HG02973 (cell line): ENCODE measurements around the gene RASGEF1C.
A peak's percentile ranks its signal among the peaks of the same experiment; 100 is the strongest.
"Not testable (repeated sequence)": the region's sequence is repeated elsewhere in the genome, so short reads cannot be mapped to it uniquely, and the experiment has no call there.

Experiments
- ATAC-seq: cut with Tn5 transposase; IDR thresholded peaks from one replicate; pipeline ENCODE4 v1.9.1; 2021; ENCODE audit warnings: moderate library complexity; ENCODE audit not compliant: unreplicated experiment

The RASGEF1C gene

DNA sequence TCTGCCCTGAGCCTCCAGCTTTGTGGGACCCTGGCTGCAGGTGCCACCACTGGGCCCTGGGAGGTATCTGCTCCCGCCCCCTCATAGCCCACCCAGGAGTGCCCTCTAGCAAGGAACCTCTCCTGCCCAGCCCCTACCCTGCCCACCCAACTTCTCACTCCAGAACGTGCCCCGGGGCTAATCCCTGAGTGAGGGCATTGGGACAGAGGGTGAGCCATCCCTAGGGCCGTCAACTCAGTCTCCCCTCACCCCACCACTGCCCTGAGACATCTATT lies 2.7 kb upstream of the RASGEF1C start:
- no peak for ATAC-seq

DNA sequence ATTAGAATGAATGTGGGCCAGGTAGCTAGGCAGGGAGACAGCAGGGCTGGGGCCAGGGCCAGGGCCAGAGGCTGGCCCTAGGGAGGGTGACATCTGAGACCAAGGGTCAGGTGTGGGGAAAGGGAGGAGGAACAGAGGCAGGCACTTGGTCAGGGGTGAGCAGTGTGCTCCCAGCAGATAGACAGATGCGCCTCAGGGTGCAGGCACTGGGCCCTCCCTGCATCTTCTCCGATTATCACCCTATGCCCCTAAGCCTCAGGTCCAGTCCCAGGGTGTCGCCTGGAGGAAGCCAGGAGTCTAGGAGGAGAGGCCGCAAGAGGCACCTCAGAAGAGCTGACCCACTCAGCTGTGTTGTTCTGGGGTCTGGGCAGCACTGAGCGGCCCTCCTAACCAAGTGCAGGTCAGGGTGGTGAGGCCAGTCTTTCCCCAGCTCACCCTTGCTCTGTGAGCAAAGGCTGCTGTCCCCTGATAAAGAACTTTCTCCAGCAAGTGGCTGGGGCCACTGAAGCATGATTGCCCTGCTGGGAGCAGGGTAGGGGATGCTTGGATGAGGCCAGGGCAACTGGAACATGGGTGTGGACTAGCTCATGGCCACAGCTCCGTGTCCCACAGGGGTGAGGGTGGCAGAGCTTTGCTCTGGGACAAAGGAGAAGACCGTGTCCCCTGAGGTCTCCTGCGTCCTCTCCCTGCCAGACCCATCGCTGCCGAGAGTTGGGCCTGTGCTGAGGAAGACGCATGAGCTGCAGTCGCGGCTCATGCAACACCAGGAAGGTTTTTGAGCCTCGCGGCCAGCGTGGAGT lies 2.1 kb upstream of the RASGEF1C start:
- ATAC-seq = no peak

DNA sequence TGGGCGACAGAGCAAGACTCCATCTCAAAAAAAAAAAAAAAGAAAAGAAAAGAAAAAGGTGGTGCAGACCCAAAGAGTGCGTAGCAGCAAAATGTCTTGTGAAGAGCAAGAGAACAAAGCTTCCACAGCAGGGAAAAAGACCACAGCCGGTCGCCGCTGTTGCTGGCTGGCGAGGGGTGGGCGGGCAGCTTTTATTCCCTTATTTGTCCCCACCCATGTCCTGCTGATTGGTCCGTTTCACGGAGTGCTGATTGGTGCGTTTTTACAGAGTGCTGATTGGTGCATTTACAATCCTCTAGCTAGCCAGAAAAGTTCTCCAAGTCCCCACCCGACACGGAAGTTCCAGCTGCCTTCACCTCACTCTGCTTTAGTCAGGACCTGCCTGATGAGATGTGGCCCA lies 1.1 kb upstream of the RASGEF1C start:
- ATAC-seq = not testable (repeated sequence)

DNA sequence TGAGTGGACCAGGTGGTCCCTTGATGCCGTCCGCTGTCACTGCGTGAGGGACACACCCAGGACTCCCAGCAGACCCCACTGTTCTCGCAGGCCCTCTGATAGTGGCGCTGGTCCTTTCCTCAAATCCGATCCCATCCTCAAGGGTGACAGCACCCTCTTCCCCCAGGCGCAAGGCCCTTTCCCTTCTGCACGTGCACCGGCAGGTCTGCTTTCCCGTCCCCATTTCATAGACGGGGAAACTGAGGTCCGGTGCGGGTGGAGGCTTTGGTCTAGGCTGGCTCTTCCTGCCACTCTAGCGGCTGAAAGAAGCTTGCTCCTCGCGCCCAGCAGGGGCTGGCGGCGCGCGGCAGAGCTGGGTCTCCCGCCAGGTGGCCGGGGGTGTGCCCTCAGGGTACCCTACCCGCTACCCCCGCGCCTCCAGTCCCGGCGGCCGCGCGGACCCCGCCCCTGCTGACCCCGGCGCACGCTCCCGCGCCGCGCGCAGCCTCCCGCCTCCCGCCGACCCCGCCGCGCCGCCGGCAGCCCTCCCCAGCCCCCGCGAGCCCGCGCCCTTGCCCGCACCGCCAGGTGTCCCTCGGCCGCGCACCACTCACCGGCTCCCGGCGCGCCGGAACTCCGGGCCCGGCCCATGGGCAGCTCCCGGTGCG lies 453 bp downstream of the RASGEF1C start:
- ATAC-seq = peak; percentile 17

DNA sequence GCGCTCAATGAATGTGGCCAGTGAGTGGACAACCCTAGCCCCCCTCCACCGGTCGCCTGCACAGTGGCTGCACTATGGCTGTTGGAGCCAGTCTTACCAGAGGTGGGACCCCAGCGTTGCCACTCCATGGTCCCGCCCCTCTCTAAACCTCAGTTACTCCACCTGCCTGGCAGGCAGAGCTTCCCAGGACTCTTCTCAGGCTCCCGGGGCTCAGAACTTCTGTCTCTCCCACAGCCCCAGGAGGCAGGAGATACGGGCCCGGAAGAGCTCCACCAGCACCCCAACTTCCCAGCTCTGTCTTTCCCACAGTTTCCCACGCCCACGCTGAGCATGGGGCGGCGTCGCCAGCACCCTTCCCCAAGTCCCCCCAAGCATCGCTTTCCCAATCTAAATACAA lies 975 bp downstream of the RASGEF1C start:
- ATAC-seq = no peak

DNA sequence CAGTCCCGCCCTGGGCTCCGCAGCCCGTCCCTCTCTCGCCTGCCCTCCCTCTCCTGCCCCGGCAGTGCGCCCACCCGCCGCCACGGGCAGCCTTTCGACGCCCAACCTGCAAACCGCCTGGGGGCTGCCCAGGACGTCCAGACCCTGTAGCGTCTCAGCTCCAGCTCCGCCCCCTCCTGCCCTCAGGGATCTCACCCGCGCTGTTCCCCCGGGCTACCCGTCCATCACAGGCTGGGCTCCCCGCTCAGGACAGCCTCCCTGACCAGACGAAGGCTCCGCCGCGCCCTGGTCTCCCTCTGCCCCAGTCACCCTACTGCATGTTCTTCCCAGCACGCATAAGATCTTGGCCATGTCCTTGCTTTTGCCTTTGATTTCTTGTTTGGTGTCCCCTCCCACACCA lies 1.4 kb downstream of the RASGEF1C start:
- no peak for ATAC-seq

- ATAC-seq = no peak
Measured at GRCh38 chr5:180206993-180207392, 2.0 kb downstream of the RASGEF1C start.

GRCh38 chr5:180205916-180206315 lies 3.1 kb downstream of the RASGEF1C start:
- no peak for ATAC-seq

GRCh38 chr5:180204276-180204819 lies 4.7 kb downstream of the RASGEF1C start:
- ATAC-seq = no peak

DNA sequence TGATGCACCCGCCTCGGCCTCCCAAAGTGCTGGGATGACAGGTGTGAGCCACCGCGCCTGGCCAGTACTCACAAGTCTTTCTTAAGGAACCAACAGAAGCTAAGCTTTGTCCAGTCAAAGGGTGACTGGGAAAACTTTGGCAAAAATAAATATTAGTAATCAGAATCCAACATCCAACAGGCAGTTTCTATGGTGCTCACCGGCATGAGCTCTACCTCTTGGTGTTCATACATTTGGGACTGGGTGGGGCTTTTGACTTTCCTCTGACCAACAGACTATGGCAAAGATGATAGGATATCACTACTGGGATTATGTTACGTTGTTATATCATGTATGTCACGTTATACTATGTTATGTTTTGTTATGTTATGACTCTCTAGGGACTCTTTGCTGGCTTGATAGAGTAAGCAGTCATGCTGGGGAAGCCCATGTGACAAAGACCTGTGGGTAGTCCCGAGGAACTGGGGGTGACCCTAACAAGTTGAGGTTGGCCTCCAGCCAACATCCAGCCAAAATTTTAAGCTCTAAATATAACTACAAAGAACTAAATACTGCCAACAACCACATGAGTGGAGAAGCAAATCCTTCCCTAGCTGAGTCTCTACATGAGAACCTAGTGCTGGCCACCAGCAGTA lies 6.0 kb downstream of the RASGEF1C start:
- ATAC-seq = no peak

- no peak for ATAC-seq
Measured at GRCh38 chr5:180201051-180201987, 7.7 kb downstream of the RASGEF1C start.

- no peak for ATAC-seq
Measured at GRCh38 chr5:180199390-180199789, 9.6 kb downstream of the RASGEF1C start.

DNA sequence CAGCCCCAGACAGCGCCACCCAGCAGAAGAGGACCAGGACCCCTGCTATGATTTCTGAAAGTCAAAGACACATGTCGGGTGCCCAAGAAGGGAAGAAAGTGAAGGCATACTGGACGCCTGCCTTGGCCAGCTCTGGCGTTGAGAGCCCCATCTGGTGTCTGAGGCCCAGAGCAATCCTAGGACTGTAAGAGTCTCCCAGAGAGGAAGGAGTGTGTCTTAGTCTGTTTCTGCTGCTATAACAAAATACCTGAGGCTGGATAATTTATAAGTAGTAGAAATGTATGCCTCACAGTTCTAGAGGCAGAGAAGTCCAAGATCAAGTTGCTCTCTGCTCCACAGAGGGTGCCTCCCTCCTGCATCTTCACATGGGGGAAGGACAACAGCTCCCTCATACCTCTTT lies 10.8 kb downstream of the RASGEF1C start:
- no peak for ATAC-seq

GRCh38 chr5:180197016-180197702 lies 11.9 kb downstream of the RASGEF1C start:
- ATAC-seq = no peak

DNA sequence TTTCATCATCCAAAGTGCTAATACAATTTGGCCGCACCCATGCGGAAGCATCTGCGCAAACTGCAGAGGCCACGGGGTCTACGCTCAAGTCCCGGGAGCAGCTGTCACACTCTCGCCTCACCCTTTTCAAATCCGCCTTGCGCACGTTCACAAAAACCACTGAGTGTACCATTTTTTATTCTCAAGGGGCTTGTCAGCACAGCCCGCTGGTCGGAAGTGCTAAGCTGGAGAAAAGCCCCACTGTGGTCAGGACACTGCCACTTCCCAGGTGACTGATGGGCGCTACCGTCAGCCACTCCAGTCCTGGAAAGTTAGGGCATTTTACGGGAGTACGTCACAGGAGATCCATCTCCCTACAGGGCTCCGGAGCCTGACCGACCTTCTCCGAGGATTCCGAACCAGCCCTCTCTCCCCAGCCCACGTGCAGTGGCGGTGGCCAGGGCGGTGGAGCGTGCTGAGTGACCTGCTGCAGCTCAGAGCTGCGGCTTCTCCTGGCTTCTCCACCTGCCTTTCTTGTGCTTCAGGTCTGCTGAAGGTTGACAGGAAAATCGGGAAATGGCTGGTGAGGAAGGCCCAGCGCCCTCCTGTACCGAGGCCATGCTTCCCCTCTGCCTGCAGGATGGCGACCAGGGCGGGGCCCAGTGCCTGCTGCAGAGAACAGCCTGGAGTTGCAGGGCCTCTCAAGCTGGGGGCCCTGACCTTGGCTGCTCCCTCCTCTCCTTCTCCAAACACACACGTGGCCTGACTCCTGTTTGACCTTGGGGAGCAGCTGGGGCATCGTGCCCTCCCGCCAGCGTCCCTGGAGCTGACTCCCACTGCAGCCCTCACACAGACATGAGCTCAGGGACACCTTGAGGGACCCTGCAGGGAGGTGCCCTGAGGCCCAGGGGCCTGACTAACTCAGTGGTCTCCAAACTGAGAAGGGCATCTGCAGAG lies 14.3 kb downstream of the RASGEF1C start:
- no peak for ATAC-seq

DNA sequence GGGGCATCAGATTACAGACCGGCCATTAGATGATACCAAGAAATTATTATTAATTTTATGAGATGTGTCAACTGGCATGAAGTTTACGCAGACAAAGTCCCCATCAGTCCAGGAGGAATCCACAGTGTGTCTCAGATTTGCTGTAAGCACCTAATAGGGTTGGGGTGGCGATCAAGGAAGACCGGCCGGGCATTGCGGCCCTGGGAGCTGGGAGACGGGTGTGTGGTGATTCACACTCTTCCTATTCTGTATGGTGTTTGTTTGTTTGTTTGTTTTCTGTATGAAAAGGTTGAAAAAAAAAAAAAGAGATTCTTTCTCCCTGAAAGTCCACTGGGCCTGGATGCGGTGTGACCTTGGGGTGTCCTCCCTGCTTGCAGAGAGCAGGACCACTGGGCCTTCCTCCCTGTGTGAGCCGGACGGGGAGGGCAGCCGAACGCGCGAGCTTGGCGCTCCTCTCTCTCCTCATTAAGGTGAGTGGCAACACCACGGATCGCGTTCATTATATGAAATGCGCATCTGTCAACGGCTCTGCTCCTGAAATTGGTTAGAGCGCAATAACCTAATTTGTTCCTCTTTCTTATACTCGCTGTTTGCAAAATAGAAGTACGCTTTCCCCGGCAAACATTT lies 15.1 kb downstream of the RASGEF1C start:
- ATAC-seq = no peak

DNA sequence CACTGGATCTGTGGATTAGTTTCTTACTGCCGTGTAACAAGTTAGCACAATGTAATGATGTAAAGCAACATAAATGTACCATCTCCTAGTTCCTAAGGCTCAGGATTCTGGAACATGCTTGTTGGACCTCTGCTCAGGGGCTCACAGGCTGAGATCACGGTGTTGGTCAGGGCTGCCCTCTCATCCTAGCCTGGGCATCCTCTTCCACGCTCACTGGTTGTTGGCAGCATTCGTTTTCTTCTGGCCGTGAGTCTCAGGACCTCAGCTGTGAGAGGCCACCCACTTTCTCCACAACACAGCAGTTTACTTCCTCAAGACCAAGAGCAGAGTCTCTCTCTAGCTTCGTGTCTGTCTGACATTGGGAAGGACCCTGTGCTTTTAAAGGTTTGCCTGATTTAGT lies 17.3 kb downstream of the RASGEF1C start:
- no peak for ATAC-seq

GRCh38 chr5:180187767-180188166 lies 21.2 kb downstream of the RASGEF1C start:
- ATAC-seq = no peak

DNA sequence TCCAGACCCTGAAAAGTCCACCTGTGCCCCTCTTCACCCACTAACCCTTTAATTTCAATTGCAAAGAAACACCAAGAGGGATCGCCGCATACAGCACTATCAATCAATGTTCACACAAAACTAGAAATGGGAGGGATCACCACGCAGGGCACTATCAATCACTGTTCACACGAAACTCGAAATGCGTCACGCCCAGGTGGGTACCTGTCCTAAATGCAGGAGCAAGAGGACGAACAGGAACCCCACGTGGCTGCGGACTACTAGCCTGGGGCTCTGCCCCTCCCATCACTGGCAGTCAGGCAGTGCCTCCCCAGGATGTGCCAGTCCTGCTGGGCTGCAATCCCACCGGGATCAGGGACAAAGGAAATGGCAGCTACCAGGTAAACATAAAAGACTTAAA lies 28.2 kb downstream of the RASGEF1C start:
- ATAC-seq = no peak
